Activated CD4-positive, alpha-beta T cell treated with anti-CD3 and anti-CD28 coated beads, Interleukin-2, amount 10 ng/mL, durations not matched to agents 7 days and 5 days (primary cell): ENCODE results near the gene GRIK4. TPM values are rescaled to one million over a fixed set of nuclear protein-coding genes. Genes with fewer than 3 reads are reported as not detected.
"Not testable (repeated sequence)": the region's sequence is repeated elsewhere in the genome, so short reads cannot be mapped to it uniquely, and the experiment has no call there.

Source experiments
- CTCF ChIA-PET: fragments of 350-600 bp; sonication (Branson Sonifier 250); formaldehyde crosslinking; loops from one replicate; lab custom pipeline; 2021; ENCODE audit warnings: antibody characterized with exemption; lab: Charles Lee
- POLR2A ChIA-PET: fragments of 350-600 bp; sonication (Branson Sonifier 250); formaldehyde crosslinking; loops from one replicate; lab custom pipeline; 2021; ENCODE audit warnings: antibody characterized with exemption; lab: Charles Lee
- DNase-seq: peaks from one replicate; pipeline ENCODE4 v3.0.0-alpha.2; 2020
- H3K27ac Mint-ChIP-seq: one replicate; pipeline ENCODE4 v1.8.0; 2021; ENCODE audit warnings: mild to moderate bottlenecking, moderate library complexity, mixed read lengths
- H3K27me3 Mint-ChIP-seq: one replicate; pipeline ENCODE4 v1.8.0; 2021; ENCODE audit warnings: mixed read lengths
- H3K36me3 Mint-ChIP-seq: one replicate; pipeline ENCODE4 v1.8.0; 2021; ENCODE audit warnings: low read depth, mixed read lengths
- H3K4me1 Mint-ChIP-seq: one replicate; pipeline ENCODE4 v1.8.0; 2021; ENCODE audit warnings: mixed read lengths
- H3K4me3 Mint-ChIP-seq: one replicate; pipeline ENCODE4 v1.8.0; 2021; ENCODE audit warnings: mild to moderate bottlenecking, moderate library complexity, mixed read lengths
- H3K9me3 Mint-ChIP-seq: one replicate; pipeline ENCODE4 v1.8.0; 2021; ENCODE audit warnings: mixed read lengths
- total RNA-seq, 2 experiments: library from RNA; stranded (reverse); gene quantifications; one replicate each; pipeline ENCODE4 v1.2.3, GENCODE V29; 2021

GRIK4 gene
- total RNA-seq, 2 experiments from 2014 or later, result not detected

- Mint-ChIP-seq H3K4me1 (no peaks in the 10 kb centered on the region), H3K36me3 (no peaks in the 10 kb centered on the region), H3K27ac (no peak overlapping the region), H3K9me3 (no peaks in the 10 kb centered on the region), H3K4me3 (no peak overlapping the region), H3K27me3 (peaks cover 30% of the 10 kb centered on the region)
- DNase-seq, result no peak
- ChIA-PET POLR2A (no interaction called here), CTCF (interaction anchor here (1.1 kb wide), 1 partner anchor 22 kb away, joined by 3 read pairs; no protein-coding TSS in a partner anchor)
These were observed 57.2 kb downstream of the GRIK4 start for GRCh38 chr11:120568572-120569307.

DNA sequence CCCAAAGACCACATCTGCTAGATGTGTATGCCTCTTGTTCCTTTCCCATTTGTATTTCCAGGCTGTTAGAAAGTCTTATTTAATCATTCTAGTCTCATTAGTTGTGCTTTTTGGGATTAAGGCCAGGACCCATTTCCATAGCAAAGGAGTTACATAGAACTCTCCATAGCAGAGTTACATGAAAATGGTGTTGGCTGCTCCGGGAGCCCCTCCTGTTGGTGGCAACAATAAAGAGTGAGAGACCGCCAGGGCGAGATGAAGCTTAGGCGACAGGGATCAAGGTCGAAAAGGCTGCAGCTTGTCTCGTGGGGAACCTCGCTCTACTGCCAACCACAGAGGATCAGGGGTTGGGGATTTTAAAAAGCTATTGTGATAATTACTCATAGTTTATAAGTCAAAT is 58.3 kb downstream of the GRIK4 start:
- no peak for DNase-seq
- Mint-ChIP-seq H3K4me3 (no peak overlapping the region), H3K4me1 (no peaks in the 10 kb centered on the region), H3K27ac (no peak overlapping the region), H3K36me3 (no peaks in the 10 kb centered on the region), H3K9me3 (no peaks in the 10 kb centered on the region), H3K27me3 (peaks cover 29% of the 10 kb centered on the region)
- CTCF ChIA-PET, result interaction anchor here (1.1 kb wide), 1 partner anchor 21 kb away, joined by 3 read pairs; no protein-coding TSS in a partner anchor
- POLR2A ChIA-PET, result no interaction called here

- CTCF ChIA-PET, result no interaction called here
- H3K36me3 Mint-ChIP-seq, result no peaks in the 10 kb centered on the region
- H3K4me1 Mint-ChIP-seq, result no peaks in the 10 kb centered on the region
- no peak overlapping the region for H3K4me3 Mint-ChIP-seq
- no peak overlapping the region for H3K27ac Mint-ChIP-seq
- POLR2A ChIA-PET, result no interaction called here
- H3K9me3 Mint-ChIP-seq, result no peaks in the 10 kb centered on the region
- H3K27me3 Mint-ChIP-seq, result peaks cover 16% of the 10 kb centered on the region
- no peak for DNase-seq
These were observed 59.9 kb downstream of the GRIK4 start for GRCh38 chr11:120571476-120571875.

DNA sequence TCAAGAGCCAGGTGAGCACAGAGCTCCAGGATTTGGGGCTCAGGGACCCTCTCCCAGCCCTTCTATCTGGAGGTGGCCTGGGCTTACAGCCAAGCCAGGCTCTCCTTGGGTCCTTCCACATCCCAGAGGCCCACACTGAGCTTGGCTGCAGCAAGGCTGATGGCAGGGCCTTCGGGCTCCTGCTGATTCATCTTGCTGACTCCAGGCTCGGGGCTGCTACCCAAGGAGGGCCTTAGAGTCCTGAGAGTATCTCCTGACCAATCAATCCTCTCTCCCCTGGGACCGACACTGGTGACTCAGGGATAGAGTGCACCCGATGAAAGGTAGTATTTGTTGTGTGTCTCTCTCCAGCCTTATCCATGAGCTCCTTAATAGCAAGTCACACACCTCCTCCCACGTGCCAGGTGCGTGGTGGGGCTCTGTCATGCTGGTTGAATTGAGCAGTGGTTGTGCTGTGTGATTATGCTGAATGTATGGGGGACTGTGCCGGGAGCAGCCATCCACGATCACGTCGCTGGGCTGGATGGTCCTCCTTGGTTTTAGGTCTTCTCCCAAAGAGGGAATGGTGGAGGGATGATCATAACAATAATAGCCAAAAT is 62.3 kb downstream of the GRIK4 start:
- no peak for DNase-seq
- Mint-ChIP-seq H3K4me3 (no peak overlapping the region), H3K27me3 (peaks cover 12% of the 10 kb centered on the region), H3K27ac (no peak overlapping the region), H3K4me1 (no peaks in the 10 kb centered on the region), H3K9me3 (no peaks in the 10 kb centered on the region), H3K36me3 (no peaks in the 10 kb centered on the region)
- POLR2A ChIA-PET, result no interaction called here
- CTCF ChIA-PET, result no interaction called here

DNA sequence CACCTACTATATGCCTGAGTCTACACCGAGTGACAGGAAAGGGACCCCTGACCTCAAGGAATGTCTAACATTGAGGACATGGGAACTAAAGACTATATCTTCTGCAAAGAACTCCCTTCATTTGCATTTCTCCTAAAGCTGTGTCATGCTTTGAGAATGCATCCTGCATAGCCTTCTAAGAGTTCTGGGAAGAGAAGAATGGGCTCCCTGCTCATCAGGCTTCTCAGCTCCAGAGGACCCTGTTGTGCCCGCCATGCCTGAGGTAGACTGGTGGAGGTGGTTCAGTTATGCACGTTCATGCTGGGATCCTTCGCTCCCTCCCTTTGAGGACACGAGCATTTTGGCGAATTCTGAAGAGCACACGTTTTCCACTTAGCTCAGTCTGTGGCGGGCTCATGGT is 63.3 kb downstream of the GRIK4 start:
- Mint-ChIP-seq H3K9me3 (no peaks in the 10 kb centered on the region), H3K27ac (no peak overlapping the region), H3K27me3 (peaks cover 7% of the 10 kb centered on the region), H3K4me3 (no peak overlapping the region), H3K4me1 (no peaks in the 10 kb centered on the region), H3K36me3 (no peaks in the 10 kb centered on the region)
- POLR2A ChIA-PET, result no interaction called here
- no peak for DNase-seq
- CTCF ChIA-PET, result no interaction called here

DNA sequence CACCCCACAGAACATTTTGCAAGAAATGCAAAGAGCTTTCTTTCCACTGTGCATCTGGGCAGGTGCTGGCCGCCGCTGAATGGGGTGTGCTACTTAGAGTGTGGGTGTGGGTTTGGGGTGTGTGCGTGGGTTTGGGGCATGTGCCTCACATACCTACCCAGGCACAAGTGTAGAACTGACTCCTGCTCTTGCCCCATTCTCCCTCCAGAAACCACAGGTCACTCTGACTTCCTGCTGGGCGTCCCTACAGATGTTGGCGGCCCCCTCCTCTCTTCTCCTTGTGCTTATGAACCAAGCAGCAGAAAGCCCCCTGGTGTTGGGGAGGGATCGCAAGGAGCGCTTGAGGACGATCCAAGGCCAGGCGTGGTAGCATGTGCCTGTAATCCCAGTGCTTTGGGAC is 63.9 kb downstream of the GRIK4 start:
- H3K4me1 Mint-ChIP-seq, result no peaks in the 10 kb centered on the region
- CTCF ChIA-PET, result no interaction called here
- peaks cover 7% of the 10 kb centered on the region for H3K27me3 Mint-ChIP-seq
- no peak overlapping the region for H3K4me3 Mint-ChIP-seq
- POLR2A ChIA-PET, result no interaction called here
- H3K27ac Mint-ChIP-seq, result no peak overlapping the region
- H3K36me3 Mint-ChIP-seq, result no peaks in the 10 kb centered on the region
- no peaks in the 10 kb centered on the region for H3K9me3 Mint-ChIP-seq
- DNase-seq, result no peak

GRCh38 chr11:120576606-120577005 is 65.1 kb downstream of the GRIK4 start:
- Mint-ChIP-seq H3K4me1 (no peaks in the 10 kb centered on the region), H3K27ac (no peak overlapping the region), H3K4me3 (no peak overlapping the region), H3K9me3 (no peaks in the 10 kb centered on the region), H3K36me3 (no peaks in the 10 kb centered on the region), H3K27me3 (peaks cover 15% of the 10 kb centered on the region)
- DNase-seq, result no peak
- CTCF ChIA-PET, result no interaction called here
- POLR2A ChIA-PET, result no interaction called here

DNA sequence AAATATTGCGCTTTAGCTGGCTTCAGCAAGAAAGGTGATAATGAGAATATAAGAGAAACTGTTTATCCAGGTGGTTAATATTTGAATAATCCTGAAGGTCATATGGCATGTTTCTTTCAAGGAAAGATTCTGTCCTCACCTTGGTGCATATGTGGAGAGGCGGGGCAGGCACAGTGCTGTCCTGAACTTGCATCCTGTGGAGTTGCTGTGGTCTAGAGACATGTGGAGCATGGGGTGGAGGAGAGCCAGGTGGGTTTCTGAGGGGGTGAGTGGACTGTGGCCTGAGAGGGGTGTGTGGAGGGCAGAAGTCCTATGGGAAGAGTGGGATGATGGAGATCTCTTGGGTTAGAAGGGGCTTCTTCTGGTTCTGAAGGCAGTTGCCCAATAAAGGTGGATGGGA is 65.5 kb downstream of the GRIK4 start:
- ChIA-PET CTCF (no interaction called here), POLR2A (no interaction called here)
- no peaks in the 10 kb centered on the region for H3K4me1 Mint-ChIP-seq

GRCh38 chr11:120577624-120578363 is 66.2 kb downstream of the GRIK4 start:
- Mint-ChIP-seq H3K4me3 (no peak overlapping the region), H3K27ac (no peak overlapping the region), H3K9me3 (no peaks in the 10 kb centered on the region), H3K27me3 (peaks cover 15% of the 10 kb centered on the region), H3K36me3 (no peaks in the 10 kb centered on the region), H3K4me1 (no peaks in the 10 kb centered on the region)
- DNase-seq, result no peak
- POLR2A ChIA-PET, result no interaction called here
- CTCF ChIA-PET, result no interaction called here

More for the DNA sequence above, 65.5 kb downstream of the GRIK4 start:
- no peaks in the 10 kb centered on the region for H3K9me3 Mint-ChIP-seq
- no peaks in the 10 kb centered on the region for H3K36me3 Mint-ChIP-seq
- no peak for DNase-seq
- H3K27me3 Mint-ChIP-seq, result peaks cover 15% of the 10 kb centered on the region
- H3K27ac Mint-ChIP-seq, result no peak overlapping the region
- H3K4me3 Mint-ChIP-seq, result no peak overlapping the region

DNA sequence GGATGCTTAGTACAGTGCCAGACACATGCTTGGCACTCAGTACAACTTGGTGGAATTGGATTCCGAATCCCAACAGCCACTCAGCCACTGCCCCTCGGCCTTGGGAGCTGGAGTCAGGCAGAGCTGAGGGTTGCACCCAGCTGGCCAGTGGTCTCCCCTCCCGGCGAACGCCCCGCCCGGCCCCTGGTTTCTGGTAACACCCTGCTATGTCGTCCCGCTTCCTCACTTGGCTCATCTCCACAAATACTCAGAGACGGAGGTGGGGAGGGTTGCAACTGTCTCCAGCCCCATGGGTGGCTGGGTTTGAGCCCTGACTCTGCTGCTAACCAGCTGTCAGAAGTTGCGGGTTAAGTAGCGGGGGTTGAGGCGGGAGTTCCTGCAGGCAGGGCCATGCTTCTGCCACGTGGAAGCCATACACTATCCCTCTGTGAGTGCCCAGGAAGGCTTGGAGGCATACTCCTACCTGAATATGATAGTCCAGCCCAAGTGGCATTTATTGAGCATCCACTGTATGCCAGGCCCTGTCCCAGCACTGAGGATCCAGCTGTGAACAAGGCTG is 67.1 kb downstream of the GRIK4 start:
- H3K4me1 Mint-ChIP-seq, result no peaks in the 10 kb centered on the region
- DNase-seq, result no peak
- ChIA-PET CTCF (no interaction called here), POLR2A (no interaction called here)
- no peak overlapping the region for H3K4me3 Mint-ChIP-seq
- no peak overlapping the region for H3K27ac Mint-ChIP-seq
- H3K36me3 Mint-ChIP-seq, result no peaks in the 10 kb centered on the region
- peaks cover 3% of the 10 kb centered on the region for H3K9me3 Mint-ChIP-seq
- peaks cover 20% of the 10 kb centered on the region for H3K27me3 Mint-ChIP-seq

DNA sequence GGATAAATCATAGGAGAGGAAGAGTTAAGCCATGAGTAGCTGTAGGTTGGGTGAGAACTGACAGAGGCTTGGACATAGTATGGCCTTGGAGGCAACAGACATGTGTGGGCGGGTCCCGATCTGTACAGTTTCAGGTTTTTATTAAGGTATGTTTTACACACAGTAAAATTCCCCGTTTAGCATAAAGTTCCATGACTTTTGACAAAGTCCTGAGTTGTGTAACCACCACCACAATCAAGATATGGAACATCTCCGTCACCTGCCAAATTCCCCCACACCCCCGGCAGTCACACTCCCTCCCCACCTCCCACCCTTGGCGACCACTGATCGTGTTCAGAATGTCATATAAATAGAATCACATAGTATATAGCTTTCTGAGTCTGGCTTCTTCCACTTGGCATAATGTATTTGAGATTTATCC is 68.1 kb downstream of the GRIK4 start:
- ChIA-PET CTCF (no interaction called here), POLR2A (no interaction called here)
- no peak overlapping the region for H3K27ac Mint-ChIP-seq
- DNase-seq, result no peak
- H3K27me3 Mint-ChIP-seq, result peaks cover 23% of the 10 kb centered on the region
- no peak overlapping the region for H3K4me3 Mint-ChIP-seq
- peaks cover 5% of the 10 kb centered on the region for H3K9me3 Mint-ChIP-seq
- no peaks in the 10 kb centered on the region for H3K36me3 Mint-ChIP-seq
- H3K4me1 Mint-ChIP-seq, result no peaks in the 10 kb centered on the region

GRCh38 chr11:120581313-120581712 is 69.8 kb downstream of the GRIK4 start:
- ChIA-PET POLR2A (no interaction called here), CTCF (no interaction called here)
- peaks cover 27% of the 10 kb centered on the region for H3K27me3 Mint-ChIP-seq

DNA sequence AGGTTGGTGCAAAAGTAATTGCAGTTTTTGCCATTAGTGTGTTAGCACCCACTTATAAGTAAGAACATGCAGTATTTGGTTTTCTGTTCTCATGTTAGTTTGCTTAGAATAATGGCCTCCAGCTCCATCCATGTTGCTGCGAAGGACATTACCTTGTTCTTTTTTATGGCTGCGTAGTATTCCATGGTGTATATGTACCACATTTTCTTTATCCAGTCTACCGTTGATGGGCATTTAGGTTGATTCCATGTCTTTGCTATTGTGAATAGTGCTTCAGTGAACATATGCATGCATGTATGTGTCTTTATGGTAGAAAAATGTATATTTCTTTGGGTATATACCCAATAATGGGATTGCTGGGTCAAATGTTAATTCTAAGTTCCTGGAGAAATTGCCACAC is 71.0 kb downstream of the GRIK4 start:
- H3K4me3 Mint-ChIP-seq, DNase-seq, H3K36me3 Mint-ChIP-seq, H3K9me3 Mint-ChIP-seq, POLR2A ChIA-PET, CTCF ChIA-PET, H3K27ac Mint-ChIP-seq, H3K4me1 Mint-ChIP-seq: not testable (repeated sequence)
- peaks cover 25% of the 10 kb centered on the region for H3K27me3 Mint-ChIP-seq

More at GRCh38 chr11:120581313-120581712, 69.8 kb downstream of the GRIK4 start:
- peaks cover 5% of the 10 kb centered on the region for H3K9me3 Mint-ChIP-seq
- H3K4me1 Mint-ChIP-seq, result no peaks in the 10 kb centered on the region
- no peak overlapping the region for H3K4me3 Mint-ChIP-seq
- no peak for DNase-seq
- no peaks in the 10 kb centered on the region for H3K36me3 Mint-ChIP-seq
- H3K27ac Mint-ChIP-seq, result no peak overlapping the region
